Left hindlimb (tissue), 1 donor: ENCODE data around the gene MEGF6.
"Not testable (repeated sequence)": the region's sequence is repeated elsewhere in the genome, so short reads cannot be mapped to it uniquely, and the experiment has no call there.

Source experiments
- DNase-seq: peaks from one replicate; pipeline ENCODE4 v3.0.0-alpha.2; 2018

The MEGF6 gene

GRCh38 chr1:3626025-3626424 lies 14.7 kb upstream of the MEGF6 start:
- no peak for DNase-seq

- DNase-seq: no peak
Measured at GRCh38 chr1:3625151-3625907, 14.0 kb upstream of the MEGF6 start.

GRCh38 chr1:3624200-3625136 lies 13.2 kb upstream of the MEGF6 start, which contains the start of gene TPRG1L:
TSS of gene TPRG1L (plus strand) at chr1:3625015. CDS start at chr1:3625073, 58 bp downstream.
- DNase-seq: peak; percentile 98

GRCh38 chr1:3623441-3624199 lies 12.3 kb upstream of the MEGF6 start:
- DNase-seq: no peak

GRCh38 chr1:3622102-3622501 lies 10.8 kb upstream of the MEGF6 start:
- not testable (repeated sequence) for DNase-seq

- not testable (repeated sequence) for DNase-seq
Measured at GRCh38 chr1:3621151-3621671, 9.9 kb upstream of the MEGF6 start.

GRCh38 chr1:3620708-3621107 lies 9.4 kb upstream of the MEGF6 start:
- DNase-seq: no peak

- peak; percentile 67 for DNase-seq
Measured at GRCh38 chr1:3618881-3619671, 7.8 kb upstream of the MEGF6 start.

GRCh38 chr1:3618531-3618880 lies 7.2 kb upstream of the MEGF6 start:
- no peak for DNase-seq

GRCh38 chr1:3617806-3618345 lies 6.6 kb upstream of the MEGF6 start:
- no peak for DNase-seq

GRCh38 chr1:3616861-3617260 lies 5.6 kb upstream of the MEGF6 start:
- no peak for DNase-seq

- no peak for DNase-seq
Measured at GRCh38 chr1:3614755-3615742, 3.7 kb upstream of the MEGF6 start.

- no peak for DNase-seq
Measured at GRCh38 chr1:3612123-3612522, 815 bp upstream of the MEGF6 start.

GRCh38 chr1:3610527-3611169 lies 660 bp downstream of the MEGF6 start:
- DNase-seq: peak; percentile 78

GRCh38 chr1:3609769-3610526 lies 1.4 kb downstream of the MEGF6 start:
- DNase-seq: no peak

GRCh38 chr1:3609016-3609768 lies 2.1 kb downstream of the MEGF6 start:
- DNase-seq: no peak

GRCh38 chr1:3608154-3608553 lies 3.2 kb downstream of the MEGF6 start:
- no peak for DNase-seq

GRCh38 chr1:3607703-3608065 lies 3.6 kb downstream of the MEGF6 start:
- no peak for DNase-seq
